Measurements from ENCODE around the gene NSMF. TPM values are rescaled to one million over a fixed set of nuclear protein-coding genes. Genes with fewer than 3 reads are reported as not detected.
"Not testable (repeated sequence)": the region's sequence is repeated elsewhere in the genome, so short reads cannot be mapped to it uniquely, and the experiment has no call there.

NSMF gene
- total RNA-seq, 1 donor, result 23.7 TPM

DNA sequence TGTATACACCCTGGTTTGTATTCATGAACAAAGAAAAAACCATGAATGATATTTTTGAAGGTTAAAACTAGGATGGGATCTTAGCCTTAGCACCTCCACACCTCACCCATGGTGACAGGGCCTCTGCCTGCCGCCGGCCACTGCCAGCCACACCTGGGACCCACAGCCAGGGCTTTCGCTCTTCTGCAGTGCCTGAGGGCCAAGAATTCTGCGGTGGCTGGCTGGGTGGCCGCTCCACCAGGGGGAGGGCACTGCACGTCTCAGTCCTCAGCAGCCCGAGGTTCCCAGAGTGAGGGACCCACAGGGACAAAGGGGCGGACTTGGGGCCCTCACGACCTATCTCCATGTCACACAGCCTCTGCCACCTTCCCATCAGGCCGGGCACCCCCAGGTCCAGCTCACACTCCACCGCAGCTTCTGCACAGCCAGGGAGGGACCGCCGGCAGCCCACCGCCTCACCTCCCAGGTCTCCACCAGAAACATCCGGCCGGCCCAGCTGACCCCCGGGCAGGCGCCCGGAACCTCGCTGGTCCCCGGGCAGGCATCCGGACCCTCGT, 43.0 kb downstream of the NSMF start:
- Histone ChIP-seq H3K27me3 (ENCODE audit: insufficient read depth, low read length) (no peaks in the 10 kb centered on the region), H3K4me1 (ENCODE audit: insufficient read depth, low read length) (peaks cover 15% of the 10 kb centered on the region), H3K4me3 (ENCODE audit: low read length) (no peak overlapping the region), H3K9me3 (ENCODE audit: low read depth, low read length) (no peaks in the 10 kb centered on the region)

DNA sequence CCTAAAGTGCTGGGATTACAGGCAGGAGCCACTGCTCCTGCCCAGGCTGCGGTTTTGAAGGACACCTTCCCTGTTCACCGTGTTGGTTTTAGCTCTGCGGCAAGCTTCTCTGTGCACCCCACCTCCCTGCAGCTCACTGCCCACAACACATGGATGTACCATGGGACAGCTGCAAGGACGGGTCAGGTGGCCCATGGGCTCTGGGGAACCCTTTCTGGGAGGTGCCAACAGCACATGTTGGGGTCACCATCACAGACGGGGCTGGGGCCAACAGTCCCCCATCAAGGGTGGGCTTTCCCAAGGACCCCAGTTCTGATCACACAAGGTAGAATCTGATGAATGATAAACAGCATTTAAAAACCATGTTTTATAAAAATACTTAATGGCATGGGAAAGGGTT, 43.7 kb downstream of the NSMF start:
- no peaks in the 10 kb centered on the region for H3K9me3 ChIP-seq (ENCODE audit: low read depth, low read length)
- H3K4me3 ChIP-seq (ENCODE audit: low read length), result no peak overlapping the region
- H3K4me1 ChIP-seq (ENCODE audit: insufficient read depth, low read length), result peaks cover 21% of the 10 kb centered on the region
- H3K27me3 ChIP-seq (ENCODE audit: insufficient read depth, low read length), result no peaks in the 10 kb centered on the region

DNA sequence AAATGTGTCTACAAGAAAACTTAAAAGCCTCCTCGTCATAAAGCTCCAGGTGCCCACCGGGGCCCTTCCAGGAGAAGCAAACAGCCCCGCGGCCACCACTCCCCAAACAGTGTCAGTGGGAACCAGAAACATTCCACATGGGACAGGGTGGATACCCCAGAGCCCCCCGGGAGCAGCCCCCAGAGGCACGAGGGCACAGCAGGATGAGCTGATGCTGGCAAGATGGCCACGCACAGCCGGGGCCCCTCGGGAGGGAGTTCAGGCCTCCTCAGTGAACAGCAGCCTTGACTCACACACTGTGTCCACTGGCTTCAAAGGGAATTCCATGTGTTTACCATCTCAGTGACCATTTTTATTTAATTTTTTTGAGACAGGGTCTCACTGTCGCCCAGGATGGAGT, 46.7 kb downstream of the NSMF start:
- no peaks in the 10 kb centered on the region for H3K9me3 ChIP-seq (ENCODE audit: low read depth, low read length)
- peaks cover under 1% of the 10 kb centered on the region for H3K27me3 ChIP-seq (ENCODE audit: insufficient read depth, low read length)
- H3K4me3 ChIP-seq (ENCODE audit: low read length), result no peak overlapping the region
- peaks cover 22% of the 10 kb centered on the region for H3K4me1 ChIP-seq (ENCODE audit: insufficient read depth, low read length)

DNA sequence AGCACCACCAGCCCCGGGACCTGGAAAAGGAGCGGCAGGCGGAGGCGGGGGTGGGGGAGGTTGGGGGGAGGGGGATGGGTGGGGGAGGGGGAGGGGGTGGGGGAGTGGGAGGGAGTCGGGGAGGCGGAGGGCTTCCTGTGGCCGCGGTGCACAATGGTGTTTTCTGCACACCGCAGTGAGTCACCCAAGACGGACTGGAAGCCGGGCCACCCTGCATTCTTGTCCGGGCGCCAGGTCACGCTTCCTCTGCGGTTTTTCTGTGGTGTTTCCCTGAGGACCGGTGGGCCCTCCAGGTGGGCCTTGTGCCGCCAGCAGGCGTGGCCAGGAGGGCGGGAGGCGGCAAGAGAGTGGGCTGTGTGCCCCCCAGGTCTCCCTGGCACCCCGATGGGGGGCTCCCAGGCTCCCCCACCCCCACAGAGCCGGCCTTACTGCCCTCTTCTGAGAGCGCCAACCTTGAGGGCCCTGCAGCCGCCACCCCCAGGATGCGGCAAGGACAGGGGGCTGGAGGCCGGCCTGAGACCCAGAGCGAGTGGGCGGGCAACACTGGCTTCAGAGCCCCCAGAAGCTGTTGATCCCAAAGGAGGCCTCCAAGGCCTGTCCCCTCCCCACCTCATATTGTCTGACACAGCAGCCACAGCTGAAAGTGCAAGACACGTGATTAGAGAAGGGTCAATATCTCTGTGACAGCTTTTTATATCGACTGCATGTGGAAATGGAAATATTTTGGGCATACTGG, 47.3 kb downstream of the NSMF start:
- Histone ChIP-seq H3K9me3 (ENCODE audit: low read depth, low read length) (no peaks in the 10 kb centered on the region), H3K4me3 (ENCODE audit: low read length) (no peak overlapping the region), H3K27me3 (ENCODE audit: insufficient read depth, low read length) (peaks cover 4% of the 10 kb centered on the region), H3K4me1 (ENCODE audit: insufficient read depth, low read length) (peaks cover 28% of the 10 kb centered on the region)

DNA sequence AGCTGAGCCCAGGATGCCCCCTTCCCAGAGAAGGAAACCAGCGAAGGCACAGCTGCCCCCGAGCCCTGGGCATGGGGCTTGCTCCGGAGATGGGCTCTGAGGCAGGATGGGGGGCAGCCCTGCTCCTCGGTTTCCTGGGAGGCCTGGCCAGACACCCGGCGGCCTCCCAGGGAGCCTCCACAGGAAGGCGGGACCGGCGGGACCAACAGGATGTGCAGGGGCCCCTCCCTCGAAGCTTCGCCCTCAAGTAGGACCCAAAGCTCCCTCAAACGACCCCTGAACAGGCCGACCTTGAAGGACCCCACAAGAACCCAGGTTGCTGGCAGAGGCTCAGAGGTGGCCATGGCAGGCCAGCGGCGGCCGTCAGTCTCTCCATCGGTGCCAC, 47.9 kb downstream of the NSMF start:
- H3K9me3 ChIP-seq (ENCODE audit: low read depth, low read length), result no peaks in the 10 kb centered on the region
- peaks cover 29% of the 10 kb centered on the region for H3K4me1 ChIP-seq (ENCODE audit: insufficient read depth, low read length)
- H3K27me3 ChIP-seq (ENCODE audit: insufficient read depth, low read length), result peaks cover 5% of the 10 kb centered on the region
- H3K4me3 ChIP-seq (ENCODE audit: low read length), result no peak overlapping the region

DNA sequence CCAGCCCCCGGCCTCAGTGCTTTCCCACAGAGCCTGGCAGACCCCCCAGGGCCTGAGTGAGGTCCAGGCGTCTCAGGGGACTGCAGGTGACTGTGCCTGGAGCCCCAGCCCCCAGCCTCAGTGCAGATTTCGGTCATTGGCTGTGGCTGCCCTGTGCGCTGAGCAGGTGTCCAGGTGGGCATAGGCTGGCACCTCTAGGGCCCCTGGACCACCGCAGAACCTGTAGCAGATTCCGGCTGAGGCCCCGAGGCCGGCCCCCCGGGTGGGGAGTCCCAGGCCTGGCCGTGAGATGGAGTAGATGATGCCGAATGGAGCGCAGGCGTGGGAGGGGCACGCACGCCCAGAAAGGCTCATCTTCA, 48.3 kb downstream of the NSMF start:
- peaks cover 6% of the 10 kb centered on the region for H3K27me3 ChIP-seq (ENCODE audit: insufficient read depth, low read length)
- H3K4me3 ChIP-seq (ENCODE audit: low read length), result no peak overlapping the region
- peaks cover 29% of the 10 kb centered on the region for H3K4me1 ChIP-seq (ENCODE audit: insufficient read depth, low read length)
- no peaks in the 10 kb centered on the region for H3K9me3 ChIP-seq (ENCODE audit: low read depth, low read length)

DNA sequence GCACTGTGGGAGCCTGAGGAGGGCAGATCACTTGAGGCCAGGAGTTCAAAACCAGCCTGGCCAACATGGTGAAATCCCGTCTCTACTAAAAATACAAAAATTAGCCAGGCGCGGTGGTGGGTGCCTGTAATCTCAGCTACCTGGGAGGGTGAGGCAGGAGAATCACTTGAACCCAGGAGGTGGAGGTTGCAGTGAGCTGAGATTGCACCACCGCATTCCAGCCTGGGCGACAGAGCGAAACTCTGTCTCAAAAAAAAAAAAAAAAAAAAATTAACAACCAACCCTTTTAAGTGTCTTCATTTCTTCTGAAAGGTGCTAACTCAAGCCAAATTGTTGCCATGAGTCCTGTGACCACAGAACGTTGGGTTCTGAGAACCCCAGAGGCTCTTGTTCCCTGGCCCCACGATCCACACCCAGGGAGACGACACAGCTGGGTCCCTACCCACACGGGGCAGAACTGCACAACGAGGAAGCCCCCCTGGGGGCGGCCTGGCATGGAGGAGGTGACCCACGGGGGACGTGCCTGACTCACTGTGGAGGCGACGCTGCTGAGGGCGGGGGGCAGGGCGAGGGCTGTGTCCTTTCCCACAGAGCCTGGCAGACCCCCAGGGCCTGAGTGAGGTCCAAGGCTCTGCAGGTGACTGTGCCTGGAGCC, 48.8 kb downstream of the NSMF start:
- H3K4me1 ChIP-seq (ENCODE audit: insufficient read depth, low read length), result peaks cover 29% of the 10 kb centered on the region
- H3K27me3 ChIP-seq (ENCODE audit: insufficient read depth, low read length); H3K4me3 ChIP-seq (ENCODE audit: low read length); H3K9me3 ChIP-seq (ENCODE audit: low read depth, low read length): not testable (repeated sequence)

DNA sequence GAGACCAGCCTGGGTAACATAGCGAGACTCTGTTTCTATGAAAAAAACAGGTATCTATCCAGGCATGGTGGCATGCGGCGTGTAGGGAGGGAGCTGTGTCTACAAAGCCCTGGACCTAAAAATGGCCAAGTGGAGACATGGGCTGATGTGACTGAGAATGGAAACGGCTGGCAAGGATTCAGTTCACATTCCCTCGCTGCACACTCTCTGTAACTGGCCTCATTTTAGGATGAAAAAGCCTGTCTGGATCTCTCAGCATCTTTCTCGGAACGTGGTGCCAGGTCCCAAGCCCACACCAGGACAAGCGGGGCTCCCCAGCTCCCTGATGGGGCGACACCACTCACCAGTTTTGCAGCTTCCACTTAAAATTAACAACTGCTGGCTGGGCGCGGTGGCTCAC, 49.6 kb downstream of the NSMF start:
- H3K4me3 ChIP-seq (ENCODE audit: low read length), result no peak overlapping the region
- H3K27me3 ChIP-seq (ENCODE audit: insufficient read depth, low read length), result peaks cover 6% of the 10 kb centered on the region
- no peaks in the 10 kb centered on the region for H3K9me3 ChIP-seq (ENCODE audit: low read depth, low read length)
- peaks cover 27% of the 10 kb centered on the region for H3K4me1 ChIP-seq (ENCODE audit: insufficient read depth, low read length)

DNA sequence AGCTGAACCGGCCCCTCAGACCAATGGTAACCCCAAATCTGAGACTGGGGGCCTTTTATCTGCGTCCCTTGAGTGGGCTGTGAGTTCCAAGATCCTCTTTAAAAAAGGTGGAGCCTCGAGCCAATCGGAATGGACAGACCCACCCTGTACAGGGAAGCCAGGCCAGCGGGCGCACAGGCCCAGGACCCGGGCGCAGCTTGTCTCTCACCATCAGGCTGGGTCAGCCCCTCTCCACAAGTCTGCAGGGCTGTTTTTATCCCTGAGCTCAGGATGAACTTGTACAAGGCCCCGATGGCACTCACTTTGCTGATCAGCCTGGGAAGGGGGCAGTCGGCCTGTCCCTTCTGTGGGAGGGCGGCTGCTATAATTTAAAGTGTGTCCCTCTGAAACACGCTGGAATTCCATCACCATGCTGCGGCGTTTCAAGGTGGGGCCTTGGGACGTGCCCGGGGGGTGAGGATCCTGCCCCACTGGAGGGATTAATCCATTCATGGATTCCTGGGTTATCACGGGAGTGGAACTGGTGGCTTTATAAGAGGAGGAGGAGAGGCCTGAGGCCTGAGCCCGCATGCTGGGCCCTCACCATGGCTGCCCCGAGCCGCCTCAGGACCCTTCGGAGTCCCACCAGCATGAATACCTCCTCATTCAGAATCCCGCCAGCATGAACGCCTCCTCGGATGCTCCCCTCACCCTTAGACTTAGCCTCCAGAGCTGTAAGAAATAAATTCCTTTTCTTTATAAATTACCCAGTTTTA, 50.3 kb downstream of the NSMF start:
- Histone ChIP-seq H3K9me3 (ENCODE audit: low read depth, low read length) (no peaks in the 10 kb centered on the region), H3K27me3 (ENCODE audit: insufficient read depth, low read length) (peaks cover 6% of the 10 kb centered on the region), H3K4me3 (ENCODE audit: low read length) (no peak overlapping the region), H3K4me1 (ENCODE audit: insufficient read depth, low read length) (peaks cover 24% of the 10 kb centered on the region)

DNA sequence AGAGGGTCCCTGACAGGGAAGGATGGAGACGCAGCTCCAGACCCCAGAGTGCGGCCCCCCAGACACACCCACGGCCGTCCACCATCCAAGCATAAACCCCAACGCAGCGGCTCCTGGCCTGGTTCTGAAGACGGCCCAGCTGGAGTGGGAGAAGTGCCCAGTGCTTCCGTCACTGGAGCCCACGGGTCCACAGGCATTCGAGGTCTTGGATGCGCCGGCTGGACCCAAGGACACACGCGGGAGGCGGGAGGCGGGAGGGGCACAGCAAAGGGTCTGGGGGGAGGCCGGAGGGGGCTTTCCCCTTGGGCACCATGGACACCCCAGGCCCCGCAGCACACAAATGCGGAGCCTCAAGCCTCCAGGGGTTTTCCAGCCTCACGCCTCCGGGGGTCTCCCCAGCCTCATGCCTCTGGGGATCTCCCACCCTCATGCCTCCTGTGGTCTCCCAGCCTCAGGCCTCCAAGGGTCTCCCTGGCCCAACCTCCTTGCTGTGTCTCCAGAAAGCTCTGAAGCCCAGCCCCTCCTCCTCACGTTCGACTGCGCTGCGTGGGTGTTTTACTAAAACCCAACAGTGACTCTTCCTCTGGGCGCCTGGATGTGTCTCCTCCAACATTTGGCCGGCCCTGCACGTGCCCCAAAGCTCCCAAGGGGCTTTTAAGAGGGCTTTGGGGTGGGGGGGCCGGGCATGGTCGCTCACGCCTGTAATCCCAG, 51.4 kb downstream of the NSMF start:
- no peaks in the 10 kb centered on the region for H3K9me3 ChIP-seq (ENCODE audit: low read depth, low read length)
- H3K27me3 ChIP-seq (ENCODE audit: insufficient read depth, low read length), result peaks cover 6% of the 10 kb centered on the region
- no peak overlapping the region for H3K4me3 ChIP-seq (ENCODE audit: low read length)
- peaks cover 24% of the 10 kb centered on the region for H3K4me1 ChIP-seq (ENCODE audit: insufficient read depth, low read length)

DNA sequence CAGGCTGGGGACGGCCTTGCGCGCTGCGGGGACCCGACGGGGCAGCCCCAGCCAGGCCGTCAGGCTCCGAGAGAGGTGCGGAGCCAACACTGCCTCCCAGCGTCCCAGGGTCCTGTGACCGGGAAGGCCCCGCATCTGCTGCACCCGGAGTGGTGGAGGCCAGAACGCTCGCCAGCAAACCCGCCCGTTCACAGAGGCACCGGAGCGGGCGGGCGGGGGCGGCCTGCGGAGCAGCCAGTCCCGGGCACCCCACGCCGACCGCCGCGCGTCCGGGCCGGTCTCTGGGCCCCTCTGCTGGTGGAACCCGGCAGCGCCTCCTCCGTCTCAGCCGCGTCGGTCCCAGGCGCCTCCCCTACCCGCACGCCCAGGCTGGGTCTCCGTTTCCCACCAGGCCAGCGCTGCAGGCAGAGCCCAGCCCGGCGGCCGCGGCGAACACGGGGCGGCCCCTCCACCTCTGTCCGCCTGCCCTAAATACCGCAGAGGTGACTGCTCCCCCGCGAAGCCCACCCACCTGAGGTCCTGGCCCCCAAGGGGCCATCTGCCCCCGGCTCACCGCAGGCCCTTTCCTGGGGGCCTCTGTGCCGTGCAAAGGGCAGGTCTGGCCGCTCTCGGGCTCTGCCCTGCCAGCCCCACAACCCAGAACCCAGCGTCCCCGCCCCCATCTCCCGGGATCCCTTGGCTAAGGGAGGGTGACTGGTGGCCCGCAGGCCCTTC, 52.1 kb downstream of the NSMF start:
- Histone ChIP-seq H3K4me3 (ENCODE audit: low read length) (no peak overlapping the region), H3K27me3 (ENCODE audit: insufficient read depth, low read length) (peaks cover 6% of the 10 kb centered on the region), H3K9me3 (ENCODE audit: low read depth, low read length) (no peaks in the 10 kb centered on the region), H3K4me1 (ENCODE audit: insufficient read depth, low read length) (peaks cover 22% of the 10 kb centered on the region)

DNA sequence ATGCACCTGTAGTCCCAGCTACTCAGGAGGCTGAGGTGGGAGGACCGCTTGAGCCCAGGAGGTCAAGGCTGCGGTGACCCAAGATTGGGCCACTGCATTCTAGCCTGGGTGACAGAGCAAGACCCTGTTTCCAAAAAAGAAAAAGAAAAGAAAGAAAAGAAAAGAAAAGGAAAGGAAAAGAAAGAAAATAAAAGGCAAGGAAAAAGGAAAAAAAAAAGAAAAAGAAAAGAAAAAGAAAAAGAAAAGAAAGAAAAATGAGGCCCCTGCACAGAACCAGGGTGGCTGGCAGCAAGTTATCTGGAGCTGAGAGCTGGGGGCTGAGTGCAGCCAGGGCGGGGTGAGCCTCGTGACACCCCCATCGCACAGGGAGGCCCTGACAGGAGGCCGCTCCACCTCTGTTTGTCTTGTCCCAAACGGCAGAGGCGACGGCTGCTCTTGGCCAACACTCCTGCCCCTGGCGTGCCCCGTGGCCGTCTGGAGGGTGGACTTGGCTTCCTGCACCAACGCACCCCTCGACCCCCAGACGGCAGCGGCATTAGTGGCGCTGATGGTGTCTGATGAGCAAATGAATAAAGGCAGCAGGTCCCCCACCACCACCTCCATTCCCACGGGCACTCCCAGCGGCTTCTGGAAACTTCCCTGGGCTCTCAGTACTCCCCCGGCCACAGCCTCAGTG, 52.9 kb downstream of the NSMF start:
- peaks cover 16% of the 10 kb centered on the region for H3K4me1 ChIP-seq (ENCODE audit: insufficient read depth, low read length)
- no peaks in the 10 kb centered on the region for H3K9me3 ChIP-seq (ENCODE audit: low read depth, low read length)
- H3K27me3 ChIP-seq (ENCODE audit: insufficient read depth, low read length), result peaks cover 6% of the 10 kb centered on the region
- H3K4me3 ChIP-seq (ENCODE audit: low read length), result no peak overlapping the region

DNA sequence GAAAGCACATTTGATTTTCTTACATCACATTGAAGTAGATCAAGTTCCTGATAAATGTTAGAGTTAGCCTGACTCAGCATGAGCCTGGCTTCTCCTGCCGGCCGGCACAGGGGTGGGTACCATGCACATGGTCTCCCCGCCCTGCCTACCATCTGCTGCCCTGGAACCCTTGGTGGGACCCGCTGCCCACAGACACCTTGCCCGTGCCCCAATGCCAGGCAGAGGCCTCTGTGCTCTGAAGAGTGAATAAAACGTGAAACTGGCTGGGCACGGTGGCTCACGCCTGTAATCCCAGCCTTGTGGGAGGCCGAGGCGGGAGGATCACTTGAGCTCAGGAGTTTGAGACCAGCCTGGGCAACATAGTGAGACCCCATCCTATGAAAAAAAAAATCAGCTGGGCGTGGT, 53.5 kb downstream of the NSMF start:
- H3K4me3 ChIP-seq (ENCODE audit: low read length), result no peak overlapping the region
- H3K4me1 ChIP-seq (ENCODE audit: insufficient read depth, low read length), result peaks cover 10% of the 10 kb centered on the region
- H3K9me3 ChIP-seq (ENCODE audit: low read depth, low read length), result no peaks in the 10 kb centered on the region
- peaks cover 6% of the 10 kb centered on the region for H3K27me3 ChIP-seq (ENCODE audit: insufficient read depth, low read length)

Measured in mononuclear cell (primary cell).